GM12865 (cell line): ENCODE data around the gene YIF1B.

ENCODE experiments used
- DNase-seq: peaks from one replicate; pipeline ENCODE4 v3.0.0; 2010; ENCODE audit warnings: low read depth
- H3K4me3 ChIP-seq: 2 replicates; pipeline ENCODE4 v1.5.1; 2011; ENCODE audit warnings: mild to moderate bottlenecking, low read depth, low read length, control low read depth
- CTCF ChIP-seq: IDR thresholded peaks from 2 replicates; pipeline ENCODE4 v1.5.1; 2011; ENCODE audit warnings: low read length, control low read depth, low read depth, inconsistent platforms; ENCODE audit not compliant: insufficient read depth; ENCODE audit errors: missing control alignments

The YIF1B gene

DNA sequence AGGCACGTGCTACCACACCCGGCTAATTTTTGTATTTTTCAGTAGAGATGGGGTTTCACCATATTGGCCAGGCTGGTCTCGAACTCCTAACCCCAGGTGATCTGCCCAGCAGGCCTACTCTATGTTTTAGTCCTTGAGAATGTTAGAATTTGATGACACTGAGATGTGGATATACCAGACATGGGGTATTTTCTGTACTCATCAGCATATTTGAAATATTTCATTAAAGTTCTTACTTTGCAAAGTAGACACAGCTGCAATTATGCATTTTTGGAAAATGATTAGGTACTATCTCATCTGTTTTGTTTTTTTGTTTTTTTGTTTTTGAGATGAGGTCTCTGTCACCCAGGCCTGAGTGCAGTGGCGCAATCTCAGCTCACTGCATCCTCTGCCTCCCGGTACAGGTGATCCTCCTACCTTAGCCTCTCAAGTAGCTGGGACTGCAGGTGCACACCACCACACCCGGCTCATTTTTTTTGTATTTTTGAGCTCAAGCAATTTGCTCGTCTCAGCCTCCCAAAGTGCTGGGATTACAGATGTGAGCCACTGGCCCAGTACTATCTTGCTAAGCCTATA, 38.7 kb downstream of the YIF1B start:
- no peak for DNase-seq
- H3K4me3 ChIP-seq = no peak overlapping the region
- TF ChIP-seq CTCF = no peak

DNA sequence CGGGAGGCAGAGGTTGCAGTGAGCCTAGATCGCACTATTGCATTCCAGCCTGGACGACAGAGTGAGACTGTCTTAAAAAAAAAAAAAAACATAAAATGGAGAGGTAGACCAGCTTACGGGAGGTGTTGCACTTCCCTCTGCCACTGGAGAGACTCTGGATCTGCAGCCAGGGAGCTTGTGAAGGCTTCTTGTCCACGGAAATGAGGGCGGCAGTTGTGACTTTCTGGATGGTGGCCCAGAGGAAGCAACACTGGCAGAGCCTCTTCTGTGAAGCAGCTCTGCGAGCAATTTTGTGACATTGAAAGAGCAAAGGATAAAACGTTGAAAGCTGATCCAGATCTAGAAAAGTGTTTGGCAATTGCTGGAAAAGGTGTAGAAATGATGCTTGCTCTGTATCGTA, 41.0 kb downstream of the YIF1B start:
- DNase-seq = no peak
- no peak overlapping the region for H3K4me3 ChIP-seq
- no peak for TF ChIP-seq CTCF

DNA sequence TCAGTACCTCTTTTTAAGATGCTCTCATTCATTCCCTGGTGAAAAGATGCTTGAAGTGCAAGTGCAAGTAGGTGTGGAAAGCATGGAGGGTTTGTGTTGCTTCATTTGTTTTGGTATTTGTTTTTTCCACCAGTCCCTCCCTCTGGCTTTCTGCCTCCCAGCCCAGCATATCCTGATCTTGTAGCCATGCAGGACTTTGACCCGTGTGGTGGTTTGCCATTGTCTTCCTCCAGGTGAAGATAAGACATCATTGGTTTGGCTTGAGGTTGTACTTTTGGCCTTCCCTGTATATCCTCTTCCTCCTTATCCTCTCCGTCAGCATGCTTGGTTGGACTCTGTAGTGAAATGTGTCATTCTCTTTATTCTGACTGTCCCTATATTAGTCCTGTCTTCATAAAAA, 42.2 kb downstream of the YIF1B start:
- TF ChIP-seq CTCF = no peak
- no peak for DNase-seq
- no peak overlapping the region for H3K4me3 ChIP-seq

DNA sequence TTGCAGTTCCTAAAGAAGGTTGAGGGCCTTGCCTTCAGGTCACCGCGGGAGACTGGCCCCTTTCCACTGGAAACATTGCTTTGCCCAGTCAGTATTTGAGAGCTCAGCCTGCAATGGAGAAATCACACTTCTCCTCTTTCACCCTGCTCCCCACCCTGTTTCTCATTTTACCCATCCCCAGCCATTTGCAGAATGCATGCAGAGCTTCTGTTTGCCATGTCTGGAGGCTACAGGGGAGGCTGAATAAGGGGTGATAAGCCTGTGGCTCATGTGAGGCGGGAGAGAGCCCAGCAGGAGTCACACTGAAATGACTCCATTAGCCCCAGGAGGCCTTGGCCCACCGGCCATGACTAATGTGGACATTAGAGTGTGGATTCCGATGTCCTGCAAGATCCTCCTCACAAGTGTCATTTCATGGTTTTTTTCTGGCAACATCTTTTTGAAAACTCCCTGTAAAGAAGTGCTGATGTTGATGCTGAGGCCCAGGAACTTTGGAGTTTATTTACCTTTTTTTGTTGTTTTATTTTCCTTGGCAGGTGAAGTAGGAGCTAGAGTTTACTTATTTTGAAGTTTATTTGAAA, 45.1 kb downstream of the YIF1B start:
- no peak for DNase-seq
- H3K4me3 ChIP-seq = no peak overlapping the region
- no peak for TF ChIP-seq CTCF

- H3K4me3 ChIP-seq = no peak overlapping the region
- TF ChIP-seq CTCF = no peak
- DNase-seq = no peak
Measured at GRCh38 chr19:38268539-38268938, 47.2 kb downstream of the YIF1B start.

- DNase-seq = no peak
- H3K4me3 ChIP-seq = no peak overlapping the region
- no peak for TF ChIP-seq CTCF
Measured at GRCh38 chr19:38267761-38268483, 47.8 kb downstream of the YIF1B start.

DNA sequence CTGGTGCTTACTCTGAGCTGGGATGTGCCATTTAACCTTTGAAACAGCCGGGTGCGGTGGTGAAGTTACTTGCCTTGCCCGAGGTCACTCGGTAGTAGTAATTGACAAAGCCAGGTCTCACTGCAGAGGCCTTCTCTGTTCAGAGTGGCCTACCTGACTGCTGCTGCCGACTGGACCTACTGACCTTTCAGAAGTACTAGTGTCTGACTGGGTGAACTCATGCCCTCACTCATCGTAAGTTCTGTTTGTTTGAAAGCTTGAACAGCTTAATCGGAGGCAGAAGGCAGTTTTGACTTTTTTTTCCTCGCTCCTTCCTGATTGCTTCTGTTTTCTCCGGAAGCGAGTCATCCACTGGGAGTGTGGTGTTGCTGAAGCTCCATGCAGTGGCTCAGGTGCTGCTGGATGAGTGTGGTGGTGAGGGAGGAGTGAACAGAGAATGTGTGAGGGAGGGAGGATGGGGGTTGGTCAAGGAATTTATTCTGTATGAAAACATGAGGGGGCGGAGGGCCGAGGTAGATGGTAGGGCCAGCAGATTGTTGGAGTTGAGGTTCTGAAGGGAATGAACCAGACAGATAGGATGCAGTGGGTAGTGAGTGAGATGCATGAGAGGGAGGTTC, 48.7 kb downstream of the YIF1B start:
- TF ChIP-seq CTCF = no peak
- no peak overlapping the region for H3K4me3 ChIP-seq
- DNase-seq = no peak
